Panc1 (cell line): Measurements from ENCODE around the gene SIK2. TPM values are rescaled to one million over a fixed set of nuclear protein-coding genes. Genes with fewer than 3 reads are reported as not detected.

ENCODE experiments used
- ATAC-seq: fragments of 200-7000 bp; cut with Tn5 transposase; 2 replicates; pipeline ENCODE4 v1.9.1; 2020; ENCODE audit warnings: mild to moderate bottlenecking, moderate library complexity
- BruUV-seq: library from RNA; stranded (reverse); fragments of 400-500 nt; replicated peaks from 2 replicates; lab custom pipeline; 2021; lab: Mats Ljungman, UMichigan
- CTCF ChIA-PET: fragments of 300-600 bp; sonication (Branson Sonifier 250); formaldehyde crosslinking; loops from one replicate; lab custom pipeline; 2022; ENCODE audit warnings: antibody characterized with exemption; lab: Charles Lee
- POLR2A ChIA-PET: fragments of 300-600 bp; sonication (Branson Sonifier 250); formaldehyde crosslinking; loops from one replicate; lab custom pipeline; 2022; ENCODE audit warnings: antibody characterized with exemption; lab: Charles Lee
- DNase-seq: peaks from one replicate; pipeline ENCODE4 v3.0.0-alpha.2; 2010; ENCODE audit warnings: low read depth, low spot score
- H3K27ac ChIP-seq: 2 replicates; pipeline ENCODE4 v1.5.1; 2011; ENCODE audit warnings: mild to moderate bottlenecking, low read length, inconsistent platforms
- H3K27me3 ChIP-seq: fragments of 200-500 bp; sonication (Bioruptor generic); 2 replicates; pipeline ENCODE4 v1.6.0; 2014; ENCODE audit warnings: low read length, inconsistent platforms; ENCODE audit not compliant: control insufficient read depth, insufficient read depth
- H3K36me3 ChIP-seq: fragments of 200-500 bp; sonication (Bioruptor generic); 2 replicates; pipeline ENCODE4 v1.5.1; 2014; ENCODE audit warnings: inconsistent platforms, mild to moderate bottlenecking, low read length, moderate library complexity; ENCODE audit not compliant: control insufficient read depth, insufficient read depth
- H3K4me1 ChIP-seq: 2 replicates; pipeline ENCODE4 v1.5.1; 2011; ENCODE audit warnings: inconsistent platforms, mild to moderate bottlenecking, low read length, moderate library complexity; ENCODE audit not compliant: control insufficient read depth, insufficient read depth
- H3K4me3 ChIP-seq, 2 experiments: 2 replicates each; pipeline ENCODE4 v1.5.1; 2011 to 2012; ENCODE audit warnings: low read depth in 2 of 2, low read length in 2 of 2, mild to moderate bottlenecking in 2 of 2, inconsistent platforms in 1 of 2, moderate library complexity in 1 of 2
- H3K9me3 ChIP-seq: fragments of 200-500 bp; sonication (Bioruptor generic); 2 replicates; pipeline ENCODE4 v1.5.1; 2014; ENCODE audit warnings: low read depth, mild to moderate bottlenecking, inconsistent platforms, low read length, moderate library complexity; ENCODE audit not compliant: control insufficient read depth, insufficient read depth
- POLR2AphosphoS5 ChIP-seq: IDR thresholded peaks from 2 replicates; pipeline ENCODE4 v1.6.1; 2012; ENCODE audit warnings: mild to moderate bottlenecking, low read depth, low read length, moderate library complexity
- SIN3A ChIP-seq: IDR thresholded peaks from 2 replicates; pipeline ENCODE4 v1.6.1; 2012; ENCODE audit warnings: low read depth, mild to moderate bottlenecking, low read length, moderate library complexity, borderline replicate concordance; ENCODE audit not compliant: insufficient read depth
- TCF7L2 ChIP-seq: IDR thresholded peaks from 2 replicates; pipeline ENCODE4 v1.6.1; 2011; ENCODE audit warnings: mild to moderate bottlenecking, low read depth, low read length, inconsistent platforms
- in situ Hi-C: cut with HindIII; loops from 2 replicates; pipeline ENCODE4 v1.10.0; 2016; ENCODE audit warnings: low sequenced_read_pairs, low pct_unique_long_range_greater_than_20kb
- intact Hi-C: fragments of 100-400 bp; cut with micrococcal nuclease; formaldehyde crosslinking; loops from one replicate; pipeline ENCODE4 v1.10.0; 2022; ENCODE audit not compliant: unreplicated experiment
- total RNA-seq: library from RNA; stranded (reverse); gene quantifications from one replicate; pipeline ENCODE4 v1.2.1, GENCODE V29; 2021; ENCODE audit not compliant: unreplicated experiment
- TF ChIP-seq, protein P1 (sequence below): fragments of 450-650 bp; IDR thresholded peaks from 2 replicates; pipeline ENCODE4 v1.5.1; 2017; ENCODE audit warnings: mild to moderate bottlenecking
- TF ChIP-seq, protein P2 (sequence below), 2 experiments: IDR thresholded peaks; 2 replicates each; pipeline ENCODE4 v1.6.1; 2011 to 2012; ENCODE audit warnings: low read depth in 2 of 2, control low read depth in 1 of 2, low read length in 1 of 2, mild to moderate bottlenecking in 1 of 2, moderate library complexity in 1 of 2; ENCODE audit not compliant: insufficient read depth in 1 of 2

The SIK2 gene
- total RNA-seq, 1 experiment from 2014 or later = 17.0 TPM

DNA sequence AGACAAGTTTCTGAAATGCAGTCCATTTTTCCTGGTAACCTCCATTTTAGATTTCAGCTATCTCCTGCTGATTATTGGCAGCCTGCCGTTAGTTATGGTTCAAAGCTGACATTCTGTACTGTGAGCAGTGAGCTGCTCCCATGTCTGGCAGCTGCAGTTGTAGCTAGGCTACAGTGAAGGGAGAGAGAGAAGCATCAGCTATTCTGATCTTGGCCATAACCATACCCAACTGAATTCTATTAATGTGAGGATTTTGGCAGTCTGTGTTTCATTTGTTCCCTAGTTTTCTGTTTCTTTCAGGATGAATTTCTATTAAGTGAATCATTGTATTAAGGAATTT, 33.4 kb downstream of the SIK2 start:
- intact Hi-C loops = no loop called here
- Histone ChIP-seq H3K4me1 (peaks cover 12% of the 10 kb centered on the region), H3K27me3 (no peaks in the 10 kb centered on the region), H3K27ac (no peak overlapping the region), H3K9me3 (no peaks in the 10 kb centered on the region), H3K36me3 (no peaks in the 10 kb centered on the region), H3K4me3 (no peak overlapping the region)
- in situ Hi-C loops = no loop called here
- no peak for ATAC-seq
- POLR2A ChIA-PET = no interaction called here
- BruUV-seq = no TSS peak
- DNase-seq = no peak
- TF ChIP-seq, protein P1, sequence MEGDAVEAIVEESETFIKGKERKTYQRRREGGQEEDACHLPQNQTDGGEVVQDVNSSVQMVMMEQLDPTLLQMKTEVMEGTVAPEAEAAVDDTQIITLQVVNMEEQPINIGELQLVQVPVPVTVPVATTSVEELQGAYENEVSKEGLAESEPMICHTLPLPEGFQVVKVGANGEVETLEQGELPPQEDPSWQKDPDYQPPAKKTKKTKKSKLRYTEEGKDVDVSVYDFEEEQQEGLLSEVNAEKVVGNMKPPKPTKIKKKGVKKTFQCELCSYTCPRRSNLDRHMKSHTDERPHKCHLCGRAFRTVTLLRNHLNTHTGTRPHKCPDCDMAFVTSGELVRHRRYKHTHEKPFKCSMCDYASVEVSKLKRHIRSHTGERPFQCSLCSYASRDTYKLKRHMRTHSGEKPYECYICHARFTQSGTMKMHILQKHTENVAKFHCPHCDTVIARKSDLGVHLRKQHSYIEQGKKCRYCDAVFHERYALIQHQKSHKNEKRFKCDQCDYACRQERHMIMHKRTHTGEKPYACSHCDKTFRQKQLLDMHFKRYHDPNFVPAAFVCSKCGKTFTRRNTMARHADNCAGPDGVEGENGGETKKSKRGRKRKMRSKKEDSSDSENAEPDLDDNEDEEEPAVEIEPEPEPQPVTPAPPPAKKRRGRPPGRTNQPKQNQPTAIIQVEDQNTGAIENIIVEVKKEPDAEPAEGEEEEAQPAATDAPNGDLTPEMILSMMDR = no peak
- TF ChIP-seq, protein P2, sequence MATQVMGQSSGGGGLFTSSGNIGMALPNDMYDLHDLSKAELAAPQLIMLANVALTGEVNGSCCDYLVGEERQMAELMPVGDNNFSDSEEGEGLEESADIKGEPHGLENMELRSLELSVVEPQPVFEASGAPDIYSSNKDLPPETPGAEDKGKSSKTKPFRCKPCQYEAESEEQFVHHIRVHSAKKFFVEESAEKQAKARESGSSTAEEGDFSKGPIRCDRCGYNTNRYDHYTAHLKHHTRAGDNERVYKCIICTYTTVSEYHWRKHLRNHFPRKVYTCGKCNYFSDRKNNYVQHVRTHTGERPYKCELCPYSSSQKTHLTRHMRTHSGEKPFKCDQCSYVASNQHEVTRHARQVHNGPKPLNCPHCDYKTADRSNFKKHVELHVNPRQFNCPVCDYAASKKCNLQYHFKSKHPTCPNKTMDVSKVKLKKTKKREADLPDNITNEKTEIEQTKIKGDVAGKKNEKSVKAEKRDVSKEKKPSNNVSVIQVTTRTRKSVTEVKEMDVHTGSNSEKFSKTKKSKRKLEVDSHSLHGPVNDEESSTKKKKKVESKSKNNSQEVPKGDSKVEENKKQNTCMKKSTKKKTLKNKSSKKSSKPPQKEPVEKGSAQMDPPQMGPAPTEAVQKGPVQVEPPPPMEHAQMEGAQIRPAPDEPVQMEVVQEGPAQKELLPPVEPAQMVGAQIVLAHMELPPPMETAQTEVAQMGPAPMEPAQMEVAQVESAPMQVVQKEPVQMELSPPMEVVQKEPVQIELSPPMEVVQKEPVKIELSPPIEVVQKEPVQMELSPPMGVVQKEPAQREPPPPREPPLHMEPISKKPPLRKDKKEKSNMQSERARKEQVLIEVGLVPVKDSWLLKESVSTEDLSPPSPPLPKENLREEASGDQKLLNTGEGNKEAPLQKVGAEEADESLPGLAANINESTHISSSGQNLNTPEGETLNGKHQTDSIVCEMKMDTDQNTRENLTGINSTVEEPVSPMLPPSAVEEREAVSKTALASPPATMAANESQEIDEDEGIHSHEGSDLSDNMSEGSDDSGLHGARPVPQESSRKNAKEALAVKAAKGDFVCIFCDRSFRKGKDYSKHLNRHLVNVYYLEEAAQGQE (IDR thresholded peaks at IDR 0.05; ENCODE audit: insufficient read depth in 1 of 2, low read depth in 2 of 2, low read length in 1 of 2) = no peak
- no peak for TF ChIP-seq TCF7L2
- TF ChIP-seq SIN3A = no peak
- no peak for TF ChIP-seq POLR2AphosphoS5
- CTCF ChIA-PET = interaction anchor here (0.6 kb wide), 1 partner anchor 24 kb away, joined by 3 read pairs; no protein-coding TSS in a partner anchor

DNA sequence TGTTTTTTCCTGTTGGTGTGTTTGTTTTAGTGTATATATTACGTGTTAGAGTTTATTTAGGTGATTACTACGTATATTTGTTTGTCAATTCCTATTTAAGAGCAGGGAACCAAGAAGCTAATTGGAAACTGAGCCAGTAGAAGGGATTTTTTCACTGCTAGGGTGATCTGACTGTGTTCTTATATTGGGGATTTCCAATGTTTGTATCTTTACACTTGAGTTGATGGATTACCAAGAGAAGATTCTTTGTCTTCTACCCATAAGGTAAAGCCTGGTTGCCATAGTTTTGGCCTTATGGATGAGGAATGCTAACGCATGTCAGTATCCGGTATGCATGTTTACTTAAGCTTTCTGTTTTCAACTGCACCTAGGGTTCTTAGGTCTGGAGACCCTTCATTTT, 35.6 kb downstream of the SIK2 start:
- Histone ChIP-seq H3K4me3 (no peak overlapping the region), H3K9me3 (no peaks in the 10 kb centered on the region), H3K27me3 (no peaks in the 10 kb centered on the region), H3K27ac (no peak overlapping the region), H3K4me1 (peaks cover 6% of the 10 kb centered on the region), H3K36me3 (no peaks in the 10 kb centered on the region)
- CTCF ChIA-PET = no interaction called here
- DNase-seq (no peak), ATAC-seq (no peak)
- TF ChIP-seq, protein P1 = no peak
- TF ChIP-seq POLR2AphosphoS5 = no peak
- TF ChIP-seq TCF7L2 = no peak
- no peak for TF ChIP-seq SIN3A
- TF ChIP-seq, protein P2 (IDR thresholded peaks at IDR 0.05; ENCODE audit: insufficient read depth in 1 of 2, low read depth in 2 of 2, low read length in 1 of 2) = no peak
- in situ Hi-C loops = no loop called here
- BruUV-seq = no TSS peak
- POLR2A ChIA-PET = no interaction called here
- intact Hi-C loops = no loop called here
